NOMO-1 treated with DMSO at 0.1 percent for 48 hours (cell line): ENCODE data around the gene LIN28A.
A peak's percentile ranks its signal among the peaks of the same experiment; 100 is the strongest.

Experiments
- DNase-seq: peaks from one replicate; lab custom pipeline; 2025; ENCODE audit not compliant: unreplicated experiment; lab: John Stamatoyannopoulos, UW

The LIN28A gene

DNA sequence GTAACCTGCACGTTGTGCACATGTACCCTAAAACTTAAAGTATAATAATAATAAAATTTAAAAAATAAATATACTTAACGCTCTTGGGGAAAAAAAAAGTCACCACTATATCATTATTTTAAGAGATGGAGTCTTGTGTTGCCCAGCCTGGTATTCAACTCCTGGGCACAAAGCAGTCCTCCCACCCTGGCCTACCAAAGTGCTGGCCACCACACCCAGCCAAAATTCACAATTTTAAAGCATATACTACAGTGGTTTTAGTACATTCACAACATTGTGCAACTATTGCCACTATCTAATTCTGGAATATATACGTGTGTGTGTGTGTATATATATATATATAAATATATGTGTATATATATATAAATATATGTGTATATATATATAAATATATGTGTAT lies 67.5 kb downstream of the LIN28A start:
- DNase-seq, result peak; percentile 3

DNA sequence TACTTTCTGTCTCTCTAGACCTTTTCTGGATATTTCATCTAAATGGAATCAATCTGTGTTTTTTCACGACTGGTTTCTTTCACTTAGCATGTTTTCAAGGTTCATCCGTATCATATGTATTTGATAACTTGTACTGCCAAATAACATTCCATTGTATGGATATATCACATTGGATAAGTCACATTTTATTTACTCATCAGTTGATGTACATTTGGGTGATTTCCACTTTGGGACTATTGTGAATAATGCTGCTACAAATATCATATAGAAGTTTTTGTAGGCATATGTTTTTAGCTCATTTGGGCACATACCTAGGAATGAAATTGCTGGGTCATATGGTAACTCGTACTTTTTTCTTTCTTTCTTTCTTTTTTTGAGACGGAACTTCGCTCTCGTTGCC lies 68.4 kb downstream of the LIN28A start:
- DNase-seq, result no peak
